K562 (cell line): Measurements from ENCODE around the gene RNF44. TPM values are rescaled to one million over a fixed set of nuclear protein-coding genes. Genes with fewer than 3 reads are reported as not detected.

ENCODE experiments used
- ATAC-seq: fragments of 200-7000 bp; cut with Tn5 transposase; 3 replicates; pipeline ENCODE4 v1.9.1; 2020; ENCODE audit warnings: moderate library complexity
- BruUV-seq: library from RNA; stranded (reverse); fragments of 400-500 nt; replicated peaks from 2 replicates; lab custom pipeline; 2021; lab: Mats Ljungman, UMichigan
- CTCF ChIA-PET: fragments of 300-600 bp; formaldehyde crosslinking; extraction: SDS; loops from one replicate; lab custom pipeline; 2021; ENCODE audit warnings: low intra/inter-chr PET ratio; lab: Yijun Ruan, JAX
- POLR2A ChIA-PET: fragments of 300-600, 350-650 bp; sonication (Branson Sonifier 250); formaldehyde crosslinking; extraction: SDS; loops from one replicate; lab custom pipeline; 2021; ENCODE audit warnings: antibody characterized with exemption, inconsistent platforms; lab: Yijun Ruan, JAX
- DNase-seq, 4 experiments: peaks; one replicate each; pipeline versions ENCODE4 v3.0.0 to v3.0.0-alpha.2; 2011 to 2018; ENCODE audit warnings: low spot score in 3 of 4, mixed read lengths in 3 of 4; ENCODE audit errors: extremely low read depth in 1 of 4
- FAIRE-seq: peaks from 2 replicates; lab custom pipeline; 2011; peaks lifted over from hg19 to GRCh38; lab: Jason Lieb, UNC
- H2AFZ ChIP-seq: 2 replicates; pipeline ENCODE4 v1.6.0; 2011; ENCODE audit warnings: low read depth, low read length, control low read depth, inconsistent platforms
- H3K27ac ChIP-seq: fragments of 200-600 bp; 3 replicates; pipeline ENCODE4 v1.8.0; 2011; ENCODE audit warnings: low read depth, mild to moderate bottlenecking, control low read depth, inconsistent platforms, low read length, moderate library complexity, mixed read lengths; ENCODE audit errors: extremely low read depth
- H3K27me3 ChIP-seq, 2 experiments: fragments of 300-600 bp in 1 of 2; 2 replicates in 1 of 2; 3 replicates in 1 of 2; pipeline versions ENCODE4 v1.6.0 to v1.8.0; 2011; ENCODE audit warnings: inconsistent platforms in 2 of 2, low read length in 2 of 2, mild to moderate bottlenecking in 1 of 2, mixed read lengths in 1 of 2, moderate library complexity in 1 of 2; ENCODE audit not compliant: control insufficient read depth in 2 of 2, insufficient read depth in 2 of 2
- H3K36me3 ChIP-seq: fragments of 300-600 bp; 3 replicates; pipeline ENCODE4 v1.8.0; 2011; ENCODE audit warnings: mild to moderate bottlenecking, low read length, inconsistent platforms; ENCODE audit not compliant: control insufficient read depth, insufficient read depth
- H3K4me1 ChIP-seq, 2 experiments: fragments of 200-600 bp in 1 of 2; replicated peaks in 1 of 2; 2 replicates in 1 of 2; 3 replicates in 1 of 2; pipeline versions ENCODE4 v1.5.1 to v1.8.0; 2011; ENCODE audit warnings: inconsistent platforms in 2 of 2, low read length in 2 of 2, mild to moderate bottlenecking in 1 of 2, mixed read lengths in 1 of 2, moderate library complexity in 1 of 2; ENCODE audit not compliant: control insufficient read depth in 2 of 2, insufficient read depth in 2 of 2
- H3K4me2 ChIP-seq: 2 replicates; pipeline ENCODE4 v1.6.1; 2011; ENCODE audit warnings: low read length, control low read depth, inconsistent platforms, mixed read lengths; ENCODE audit not compliant: insufficient read depth
- H3K4me3 ChIP-seq: fragments of 200-600 bp; sonication (generic), shearing (Covaris generic); 2 replicates; pipeline ENCODE4 v1.5.1; 2016; ENCODE audit warnings: control low read depth, inconsistent platforms
- H3K79me2 ChIP-seq: fragments of 200-600 bp; 3 replicates; pipeline ENCODE4 v1.8.0; 2011; ENCODE audit warnings: low read length, inconsistent platforms; ENCODE audit not compliant: control insufficient read depth, insufficient read depth
- H3K9ac ChIP-seq, 2 experiments: 2 replicates each; pipeline versions ENCODE4 v1.6.0 to v1.6.1; 2011; ENCODE audit warnings: low read depth in 2 of 2, low read length in 2 of 2, control low read depth in 1 of 2, inconsistent platforms in 1 of 2, mild to moderate bottlenecking in 1 of 2, mixed read lengths in 1 of 2; ENCODE audit not compliant: insufficient read depth in 1 of 2
- H3K9me1 ChIP-seq: one replicate; pipeline ENCODE4 v1.6.0; 2011; ENCODE audit warnings: inconsistent platforms, mild to moderate bottlenecking, low read length, moderate library complexity; ENCODE audit not compliant: control insufficient read depth, insufficient read depth
- H3K9me3 ChIP-seq: replicated peaks from 2 replicates; pipeline ENCODE4 v1.5.1; 2011; ENCODE audit warnings: low read depth, low read length, inconsistent platforms; ENCODE audit not compliant: control insufficient read depth, insufficient read depth
- H4K20me1 ChIP-seq: replicated peaks from 2 replicates; pipeline ENCODE4 v1.6.1; 2011; ENCODE audit warnings: low read length, inconsistent platforms, mixed read lengths; ENCODE audit not compliant: control insufficient read depth, insufficient read depth
- ATF7 ChIP-seq: fragments of 450-650 bp; IDR thresholded peaks from 2 replicates; pipeline ENCODE4 v1.7.1; 2014; ENCODE audit warnings: mild to moderate bottlenecking, moderate library complexity
- BHLHE40 ChIP-seq: IDR thresholded peaks from 2 replicates; pipeline ENCODE4 v1.6.1; 2011; ENCODE audit warnings: low read length, improper control_type of control experiment
- BRCA1 ChIP-seq, 2 experiments: fragments of 450-650 bp in 1 of 2; sonication (generic) in 1 of 2; formaldehyde crosslinking in 1 of 2; IDR thresholded peaks; 2 replicates each; pipeline versions ENCODE4 v1.5.0 to v1.6.1; 2017 to 2020; ENCODE audit warnings: mild to moderate bottlenecking in 1 of 2, missing genetic modification reagents in 1 of 2
- CREB1 ChIP-seq, 2 experiments: sonication (generic) in 1 of 2; formaldehyde crosslinking in 1 of 2; IDR thresholded peaks; 2 replicates each; pipeline versions ENCODE4 v1.6.1 to v1.8.0; 2012 to 2022; ENCODE audit warnings: inconsistent platforms in 1 of 2, mild to moderate bottlenecking in 1 of 2, missing genetic modification reagents in 1 of 2, moderate library complexity in 1 of 2
- WGBS: fragments of 100-300 bp; shearing (Covaris generic); methylation state at CpG from one replicate; pipeline ENCODE4 v1.1.6; 2016; ENCODE audit warnings: low coverage, mixed read lengths; ENCODE audit not compliant: insufficient coverage; ENCODE audit errors: missing lambda C conversion rate; 5-methylcytosine and 5-hydroxymethylcytosine counted together
- in situ Hi-C: fragments of 300-500 bp; cut with MboI; formaldehyde crosslinking; loops from 4 replicates; pipeline ENCODE4 v1.15.0; 2018; ENCODE audit warnings: inconsistent platforms, mixed read lengths
- intact Hi-C: fragments of 100-400 bp; cut with micrococcal nuclease; formaldehyde crosslinking; loops from 2 replicates; pipeline ENCODE4 v1.14.2; 2022
- polyA plus RNA-seq, 8 experiments: library from polyadenylated mRNA; depleted of rRNA in 4 of 8; stranded (reverse) in 5 of 8; unstranded in 3 of 8; fragments of >200 nt; fragmentation: Nextera tagmentation in 2 of 8; fragmentation: Illumina TruSeq in 1 of 8; extraction: Ambion mirVana in 2 of 8; extraction: Trizol in 1 of 8; gene quantifications; 2 replicates each; pipeline versions ENCODE4 v1.2.1 to v1.2.3, GENCODE V29; 2011 to 2014; ENCODE audit warnings: inconsistent platforms in 1 of 8, missing spikeins in 1 of 8
- total RNA-seq, 7 experiments: library from RNA; depleted of rRNA in 6 of 7; stranded (reverse); fragments of >200 nt in 6 of 7; fragmentation: Illumina TruSeq in 2 of 7; extraction: Trizol in 2 of 7; gene quantifications; 2 replicates each; pipeline versions ENCODE4 v1.2.1 to v1.2.3, GENCODE V29; 2011 to 2021; ENCODE audit warnings: low replicate concordance in 1 of 7
- TF ChIP-seq, protein P1 (sequence below), 2 experiments: fragments of 450-650 bp in 1 of 2; sonication (generic) in 1 of 2; formaldehyde crosslinking in 1 of 2; IDR thresholded peaks in 1 of 2; conservative IDR thresholded peaks in 1 of 2; 2 replicates each; pipeline versions ENCODE4 v1.6.1 to v1.8.1; 2016 to 2023; ENCODE audit warnings: mild to moderate bottlenecking in 2 of 2, moderate library complexity in 2 of 2, inconsistent platforms in 1 of 2, missing genetic modification reagents in 1 of 2

The RNF44 gene
- total and polyA plus RNA-seq, 9 of the 15 experiments (the other 6 are each of a cell fraction or from before 2014, with no cell fraction given), result 1.6 to 82.6 (median 7.4) TPM

DNA sequence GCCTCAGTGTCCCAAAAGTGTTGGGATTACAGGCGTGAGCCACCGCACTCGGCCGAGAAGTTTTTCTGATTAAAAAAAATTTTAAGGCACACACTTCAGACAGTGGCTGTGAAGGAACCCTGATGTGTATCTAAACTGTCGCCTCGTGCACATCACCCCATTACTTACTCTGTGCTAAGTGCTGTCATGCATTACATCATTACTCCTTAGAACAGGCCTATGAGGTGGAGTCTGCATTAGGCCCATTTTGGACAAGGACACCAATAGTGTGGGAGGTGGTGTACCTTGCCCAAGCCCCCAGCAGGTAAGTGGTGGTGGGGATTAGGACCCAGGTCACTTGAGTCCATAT lies 8.2 kb upstream of the RNF44 start:
- Histone ChIP-seq H3K9me1 (no peaks in the 10 kb centered on the region), H3K79me2 (peaks cover 23% of the 10 kb centered on the region), H3K36me3 (no peaks in the 10 kb centered on the region; the same call in 2 of the 3 replicates), H3K9me3 (no peaks in the 10 kb centered on the region), H3K9ac (peak overlapping the region in 1 of 2 experiments; percentile 78; a peak in 2 of 4 replicates), H3K27ac (no peak overlapping the region), H2AFZ (no peak overlapping the region), H3K4me3 (no peak overlapping the region), H3K4me2 (no peak overlapping the region), H3K27me3 (peaks cover 3 to 10% of the 10 kb centered on the region in 2 experiments; a peak in 3 of 5 replicates), H4K20me1 (no peaks in the 10 kb centered on the region; the same call in 1 of the 2 replicates), H3K4me1 (peaks cover 21 to 58% of the 10 kb centered on the region in 2 experiments)
- intact Hi-C loops (no loop called here), in situ Hi-C loops (no loop called here)
- WGBS, result 67% methylated on average over 6 of the region's 6 CpGs
- no peak for ATAC-seq
- no peak for FAIRE-seq
- ChIA-PET CTCF (no interaction called here), POLR2A (no interaction called here)
- peak; percentile 46; the same call in 1 of the 2 replicates for TF ChIP-seq ATF7
- TF ChIP-seq, protein P1, sequence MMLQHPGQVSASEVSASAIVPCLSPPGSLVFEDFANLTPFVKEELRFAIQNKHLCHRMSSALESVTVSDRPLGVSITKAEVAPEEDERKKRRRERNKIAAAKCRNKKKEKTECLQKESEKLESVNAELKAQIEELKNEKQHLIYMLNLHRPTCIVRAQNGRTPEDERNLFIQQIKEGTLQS (IDR thresholded peaks at IDR 0.05), result peak; percentile 53; the same call in 1 of the 2 replicates
- TF ChIP-seq, protein P1 (CRISPR knock-in tag; conservative IDR thresholded peaks at IDR 0.05), result no peak
- no peak for TF ChIP-seq BRCA1 (IDR thresholded peaks at IDR 0.05)
- TF ChIP-seq BRCA1 (CRISPR knock-in tag; IDR thresholded peaks at IDR 0.05), result no peak
- TF ChIP-seq CREB1 (IDR thresholded peaks at IDR 0.05), result 0 out of 2 replicates have a peak, but pooled peaks have one; percentile 15
- TF ChIP-seq CREB1 (CRISPR knock-in tag; IDR thresholded peaks at IDR 0.05), result no peak
- peak; percentile 25; the same call in 1 of the 2 replicates for TF ChIP-seq BHLHE40
- no TSS peak for BruUV-seq
- no peak for DNase-seq
